Suprapubic skin (tissue), 4 donors: Measurements from ENCODE around the gene DNAH1.

ENCODE experiments used
- EP300 ChIP-seq: sonication (generic); formaldehyde crosslinking; IDR thresholded peaks from one replicate; pipeline ENCODE4 v1.6.1; 2017; ENCODE audit warnings: antibody characterized with exemption
- POLR2A ChIP-seq, 2 donors: fragments of 450-650 bp; IDR thresholded peaks; one replicate each; pipeline ENCODE4 v1.6.1; 2017; ENCODE audit warnings: antibody characterized with exemption in 2 of 2, mild to moderate bottlenecking in 2 of 2, moderate library complexity in 2 of 2
- POLR2AphosphoS5 ChIP-seq, 3 donors: sonication (generic); formaldehyde crosslinking; IDR thresholded peaks; one replicate each; pipeline ENCODE4 v1.6.1; 2017; ENCODE audit warnings: antibody characterized with exemption in 3 of 3
- TF ChIP-seq, protein P1 (sequence below), 2 donors: fragments of 200-600 bp in 1 of 2; fragments of 450-650 bp in 1 of 2; sonication (generic) in 1 of 2; IDR thresholded peaks; one replicate each; pipeline ENCODE4 v1.5.1; 2016 to 2019; ENCODE audit warnings: antibody characterized with exemption in 2 of 2, mild to moderate bottlenecking in 1 of 2, moderate library complexity in 1 of 2

GRCh38 chr3:52354676-52355075 is 38.6 kb downstream of the DNAH1 start:
- TF ChIP-seq, protein P1, sequence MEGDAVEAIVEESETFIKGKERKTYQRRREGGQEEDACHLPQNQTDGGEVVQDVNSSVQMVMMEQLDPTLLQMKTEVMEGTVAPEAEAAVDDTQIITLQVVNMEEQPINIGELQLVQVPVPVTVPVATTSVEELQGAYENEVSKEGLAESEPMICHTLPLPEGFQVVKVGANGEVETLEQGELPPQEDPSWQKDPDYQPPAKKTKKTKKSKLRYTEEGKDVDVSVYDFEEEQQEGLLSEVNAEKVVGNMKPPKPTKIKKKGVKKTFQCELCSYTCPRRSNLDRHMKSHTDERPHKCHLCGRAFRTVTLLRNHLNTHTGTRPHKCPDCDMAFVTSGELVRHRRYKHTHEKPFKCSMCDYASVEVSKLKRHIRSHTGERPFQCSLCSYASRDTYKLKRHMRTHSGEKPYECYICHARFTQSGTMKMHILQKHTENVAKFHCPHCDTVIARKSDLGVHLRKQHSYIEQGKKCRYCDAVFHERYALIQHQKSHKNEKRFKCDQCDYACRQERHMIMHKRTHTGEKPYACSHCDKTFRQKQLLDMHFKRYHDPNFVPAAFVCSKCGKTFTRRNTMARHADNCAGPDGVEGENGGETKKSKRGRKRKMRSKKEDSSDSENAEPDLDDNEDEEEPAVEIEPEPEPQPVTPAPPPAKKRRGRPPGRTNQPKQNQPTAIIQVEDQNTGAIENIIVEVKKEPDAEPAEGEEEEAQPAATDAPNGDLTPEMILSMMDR (IDR thresholded peaks at IDR 0.05), result no peak
- TF ChIP-seq POLR2A (IDR thresholded peaks at IDR 0.05) (no peak), POLR2AphosphoS5 (IDR thresholded peaks at IDR 0.05) (no peak), EP300 (no peak)
